IPS-18a (cell line): ENCODE data around the gene GMEB2.
"Not testable (repeated sequence)": the region's sequence is repeated elsewhere in the genome, so short reads cannot be mapped to it uniquely, and the experiment has no call there.

Source experiments
- H3K27ac ChIP-seq: one replicate; pipeline ENCODE4 v1.5.1; 2013; ENCODE audit warnings: low read length
- H3K27me3 ChIP-seq: one replicate; pipeline ENCODE4 v1.6.1; 2013; ENCODE audit warnings: mild to moderate bottlenecking, low read length; ENCODE audit not compliant: control insufficient read depth, insufficient read depth
- H3K36me3 ChIP-seq: one replicate; pipeline ENCODE4 v1.6.1; 2013; ENCODE audit warnings: low read depth, low read length; ENCODE audit not compliant: control insufficient read depth
- H3K4me1 ChIP-seq: one replicate; pipeline ENCODE4 v1.6.1; 2013; ENCODE audit warnings: low read depth, low read length; ENCODE audit not compliant: control insufficient read depth
- H3K4me3 ChIP-seq: one replicate; pipeline ENCODE4 v1.5.1; 2013; ENCODE audit warnings: low read length
- H3K9ac ChIP-seq: one replicate; pipeline ENCODE4 v1.6.1; 2013; ENCODE audit warnings: mild to moderate bottlenecking, low read length, moderate library complexity
- H3K9me3 ChIP-seq: one replicate; pipeline ENCODE4 v1.6.1; 2013; ENCODE audit warnings: low read depth, low read length; ENCODE audit not compliant: control insufficient read depth

The GMEB2 gene

GRCh38 chr20:63626424-63627128 lies at the start of gene GMEB2:
Gene GMEB2 (minus strand): TSS chr20:63627101. CDS start chr20:63619397, 7,704 bp downstream.
- Histone ChIP-seq H3K9me3 (no peaks in the 10 kb centered on the region), H3K9ac (peak within 1 kb of the TSS; percentile 90), H3K27me3 (no peaks in the 10 kb centered on the region), H3K4me1 (no peaks in the 10 kb centered on the region), H3K36me3 (no peaks in the 10 kb centered on the region), H3K27ac (peak within 1 kb of the TSS; percentile 56), H3K4me3 (peak within 1 kb of the TSS; percentile 83)

GRCh38 chr20:63675681-63676368 lies 48.9 kb upstream of the GMEB2 start:
- H3K4me3 ChIP-seq, result no peak overlapping the region
- H3K27ac ChIP-seq, result no peak overlapping the region
- H3K4me1 ChIP-seq, result no peaks in the 10 kb centered on the region
- H3K27me3 ChIP-seq, result no peaks in the 10 kb centered on the region
- no peaks in the 10 kb centered on the region for H3K9me3 ChIP-seq
- no peak overlapping the region for H3K9ac ChIP-seq
- H3K36me3 ChIP-seq, result peaks cover 14% of the 10 kb centered on the region

GRCh38 chr20:63673951-63674350 lies 47.0 kb upstream of the GMEB2 start:
- no peak overlapping the region for H3K27ac ChIP-seq
- H3K36me3 ChIP-seq, result peaks cover 14% of the 10 kb centered on the region
- no peak overlapping the region for H3K4me3 ChIP-seq
- H3K9ac ChIP-seq, result no peak overlapping the region
- no peaks in the 10 kb centered on the region for H3K27me3 ChIP-seq
- no peaks in the 10 kb centered on the region for H3K9me3 ChIP-seq
- H3K4me1 ChIP-seq, result no peaks in the 10 kb centered on the region

- Histone ChIP-seq H3K27me3 (no peaks in the 10 kb centered on the region), H3K4me3 (no peak overlapping the region), H3K27ac (no peak overlapping the region), H3K9me3 (no peaks in the 10 kb centered on the region), H3K4me1 (no peaks in the 10 kb centered on the region), H3K36me3 (peaks cover 15% of the 10 kb centered on the region), H3K9ac (no peak overlapping the region)
Observed at GRCh38 chr20:63672666-63673065, 45.8 kb upstream of the GMEB2 start.

GRCh38 chr20:63671695-63672094 lies 44.8 kb upstream of the GMEB2 start:
- H3K27me3 ChIP-seq, H3K27ac ChIP-seq, H3K4me1 ChIP-seq, H3K9ac ChIP-seq, H3K4me3 ChIP-seq, H3K9me3 ChIP-seq: not testable (repeated sequence)
- H3K36me3 ChIP-seq, result peaks cover 21% of the 10 kb centered on the region

GRCh38 chr20:63668351-63668750 lies 41.5 kb upstream of the GMEB2 start:
- no peak overlapping the region for H3K9ac ChIP-seq
- no peak overlapping the region for H3K4me3 ChIP-seq
- no peak overlapping the region for H3K27ac ChIP-seq
- no peaks in the 10 kb centered on the region for H3K9me3 ChIP-seq
- no peaks in the 10 kb centered on the region for H3K4me1 ChIP-seq
- H3K36me3 ChIP-seq, result peaks cover 23% of the 10 kb centered on the region
- no peaks in the 10 kb centered on the region for H3K27me3 ChIP-seq

- Histone ChIP-seq H3K4me3 (no peak overlapping the region), H3K27me3 (no peaks in the 10 kb centered on the region), H3K36me3 (peaks cover 23% of the 10 kb centered on the region)
Observed at GRCh38 chr20:63667858-63668257, 41.0 kb upstream of the GMEB2 start.

GRCh38 chr20:63665708-63666107 lies 38.8 kb upstream of the GMEB2 start:
- Histone ChIP-seq H3K4me3 (no peak overlapping the region), H3K27me3 (no peaks in the 10 kb centered on the region), H3K9me3 (no peaks in the 10 kb centered on the region), H3K4me1 (no peaks in the 10 kb centered on the region), H3K36me3 (peaks cover 30% of the 10 kb centered on the region), H3K9ac (no peak overlapping the region), H3K27ac (no peak overlapping the region)

More at GRCh38 chr20:63667858-63668257, 41.0 kb upstream of the GMEB2 start:
- Histone ChIP-seq H3K4me1 (no peaks in the 10 kb centered on the region), H3K9ac (no peak overlapping the region), H3K27ac (no peak overlapping the region), H3K9me3 (no peaks in the 10 kb centered on the region)

GRCh38 chr20:63664861-63665594 lies 38.1 kb upstream of the GMEB2 start:
- Histone ChIP-seq H3K36me3 (peaks cover 32% of the 10 kb centered on the region), H3K27me3 (no peaks in the 10 kb centered on the region)

GRCh38 chr20:63664143-63664851 lies 37.4 kb upstream of the GMEB2 start:
- Histone ChIP-seq H3K27ac (no peak overlapping the region), H3K4me3 (no peak overlapping the region), H3K36me3 (peaks cover 32% of the 10 kb centered on the region), H3K9me3 (no peaks in the 10 kb centered on the region), H3K9ac (no peak overlapping the region), H3K4me1 (peaks cover under 1% of the 10 kb centered on the region), H3K27me3 (no peaks in the 10 kb centered on the region)

More at GRCh38 chr20:63664861-63665594, 38.1 kb upstream of the GMEB2 start:
- Histone ChIP-seq H3K9me3 (no peaks in the 10 kb centered on the region), H3K27ac (no peak overlapping the region), H3K9ac (no peak overlapping the region), H3K4me1 (no peaks in the 10 kb centered on the region), H3K4me3 (no peak overlapping the region)
